Skeletal muscle tissue (tissue), 4 donors: ENCODE data around the gene RPL39L. TPM values are rescaled to one million over a fixed set of nuclear protein-coding genes. Genes with fewer than 3 reads are reported as not detected.
A peak's percentile ranks its signal among the peaks of the same experiment; 100 is the strongest.

Source experiments
- H3K27ac ChIP-seq: one replicate; pipeline ENCODE4 v1.7.0; 2013; ENCODE audit warnings: mild to moderate bottlenecking, low read depth, low read length, inconsistent platforms
- H3K27me3 ChIP-seq, 3 donors: one replicate each; pipeline ENCODE4 v1.7.0; 2013; ENCODE audit warnings: low read length in 3 of 3; ENCODE audit not compliant: control insufficient read depth in 3 of 3, insufficient read depth in 3 of 3
- H3K36me3 ChIP-seq, 3 donors: one replicate each; pipeline ENCODE4 v1.7.0; 2013; ENCODE audit warnings: low read length in 3 of 3; ENCODE audit not compliant: control insufficient read depth in 3 of 3, insufficient read depth in 3 of 3
- H3K4me1 ChIP-seq, 3 donors: one replicate each; pipeline ENCODE4 v1.7.0; 2013; ENCODE audit warnings: low read length in 3 of 3, mild to moderate bottlenecking in 3 of 3; ENCODE audit not compliant: control insufficient read depth in 3 of 3, insufficient read depth in 3 of 3
- H3K4me3 ChIP-seq, 3 donors: one replicate each; pipeline ENCODE4 v1.7.0; 2013; ENCODE audit warnings: low read length in 3 of 3
- H3K9ac ChIP-seq, 3 donors: one replicate each; pipeline ENCODE4 v1.7.0; 2013; ENCODE audit warnings: low read length in 3 of 3, mild to moderate bottlenecking in 3 of 3, moderate library complexity in 2 of 3, low read depth in 1 of 3
- H3K9me3 ChIP-seq, 3 donors: one replicate each; pipeline ENCODE4 v1.7.0; 2013; ENCODE audit warnings: low read length in 3 of 3; ENCODE audit not compliant: control insufficient read depth in 3 of 3
- total RNA-seq: library from RNA; depleted of rRNA; stranded (reverse); fragments of >200 nt; gene quantifications from one replicate; pipeline ENCODE4 v1.2.3, GENCODE V29; 2014
- donor health status: Osteomylitis.

RPL39L gene
- total RNA-seq, 1 donor from 2014 or later = 9.4 TPM

DNA sequence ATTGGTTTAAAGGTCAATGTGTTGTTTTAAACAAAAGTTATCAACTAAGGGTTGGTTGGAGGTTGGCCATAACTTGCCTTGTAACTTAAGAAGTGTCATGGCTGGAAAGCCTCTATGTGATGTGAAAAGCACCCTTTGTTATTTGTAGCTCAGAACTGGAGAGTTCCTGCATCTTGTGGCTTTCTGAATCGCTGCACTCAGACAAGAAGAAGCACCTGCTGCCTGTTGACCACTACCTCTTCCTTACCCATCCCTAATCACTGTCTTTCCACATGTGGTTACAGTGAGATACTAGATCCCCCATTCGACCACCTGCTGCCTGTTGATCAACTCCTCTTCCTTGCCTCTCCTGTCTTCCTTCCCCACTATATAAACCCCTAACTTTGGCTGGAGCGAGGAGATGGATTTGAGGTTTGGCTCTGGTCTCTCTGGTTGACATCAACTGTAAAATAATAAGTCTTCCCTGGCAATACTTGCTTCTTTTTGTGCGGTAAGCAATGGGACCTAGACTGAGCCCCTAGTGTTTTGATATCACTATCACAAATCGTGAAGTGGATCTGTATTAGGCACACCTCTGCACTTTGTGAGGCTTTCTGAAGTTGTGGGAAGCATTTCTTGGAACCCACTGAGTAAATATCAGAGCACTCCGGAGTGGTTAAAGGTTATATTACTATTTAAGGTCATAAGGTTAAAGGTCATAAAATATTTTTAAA, 13.8 kb downstream of the RPL39L start:
- H3K36me3 ChIP-seq = no peaks in the 10 kb centered on the region
- no peaks in the 10 kb centered on the region for H3K27me3 ChIP-seq
- no peak overlapping the region for H3K27ac ChIP-seq
- no peaks in the 10 kb centered on the region for H3K4me1 ChIP-seq
- no peak overlapping the region for H3K4me3 ChIP-seq
- no peaks in the 10 kb centered on the region for H3K9me3 ChIP-seq
- H3K9ac ChIP-seq = no peak overlapping the region

DNA sequence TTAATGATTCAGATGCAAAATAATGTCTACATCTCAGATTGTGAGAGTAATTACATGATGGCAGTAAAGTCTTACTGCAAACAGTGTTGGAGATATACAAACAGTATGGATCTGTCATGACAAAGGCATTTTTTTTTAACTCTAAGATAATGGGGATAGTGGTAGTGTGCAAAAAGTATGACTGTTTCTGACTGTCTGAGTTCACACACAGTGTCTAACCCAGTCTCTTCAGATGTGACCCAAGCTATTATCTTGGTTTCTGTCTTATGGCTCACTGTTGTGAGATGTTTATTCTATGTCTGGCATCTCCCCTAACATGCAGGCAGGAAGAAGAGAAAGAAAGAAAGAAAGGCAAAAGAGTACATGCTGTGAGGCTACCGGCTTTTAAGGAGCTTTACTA, 17.0 kb downstream of the RPL39L start:
- no peak overlapping the region for H3K27ac ChIP-seq
- no peak overlapping the region for H3K4me3 ChIP-seq
- H3K9ac ChIP-seq = no peak overlapping the region
- H3K27me3 ChIP-seq = no peaks in the 10 kb centered on the region
- H3K36me3 ChIP-seq = no peaks in the 10 kb centered on the region
- no peaks in the 10 kb centered on the region for H3K4me1 ChIP-seq
- no peaks in the 10 kb centered on the region for H3K9me3 ChIP-seq

DNA sequence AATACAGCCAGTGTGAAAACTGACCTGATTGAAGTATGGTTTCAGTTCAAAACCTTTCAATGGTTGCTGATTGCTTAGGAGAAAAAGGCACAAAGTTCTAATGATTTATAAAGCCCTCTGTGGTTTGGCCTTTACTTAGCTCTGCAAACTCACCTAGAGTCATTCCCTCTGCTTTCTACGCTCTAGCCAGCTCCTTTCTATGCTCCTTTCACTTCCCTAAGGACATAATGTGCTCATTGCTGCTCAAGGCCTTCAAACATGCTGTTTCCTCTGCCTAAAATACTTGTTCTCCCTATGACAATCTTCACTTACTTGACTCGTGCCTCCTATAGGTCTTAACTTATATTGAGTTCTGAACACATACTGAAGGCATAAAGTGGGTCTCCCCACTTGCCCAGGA, 19.0 kb downstream of the RPL39L start:
- Histone ChIP-seq H3K27ac (no peak overlapping the region), H3K27me3 (no peaks in the 10 kb centered on the region), H3K4me3 (no peak overlapping the region), H3K9ac (no peak overlapping the region), H3K36me3 (no peaks in the 10 kb centered on the region), H3K9me3 (no peaks in the 10 kb centered on the region), H3K4me1 (no peaks in the 10 kb centered on the region)

- H3K4me1 ChIP-seq = no peaks in the 10 kb centered on the region
- no peaks in the 10 kb centered on the region for H3K36me3 ChIP-seq
- no peak overlapping the region for H3K9ac ChIP-seq
- no peaks in the 10 kb centered on the region for H3K9me3 ChIP-seq
- H3K4me3 ChIP-seq = no peak overlapping the region
- no peaks in the 10 kb centered on the region for H3K27me3 ChIP-seq
- H3K27ac ChIP-seq = no peak overlapping the region
These were observed 24.8 kb downstream of the RPL39L start for GRCh38 chr3:187114511-187114910.

- Histone ChIP-seq H3K36me3 (no peaks in the 10 kb centered on the region), H3K4me1 (no peaks in the 10 kb centered on the region), H3K9ac (no peak overlapping the region), H3K4me3 (no peak overlapping the region), H3K27ac (no peak overlapping the region), H3K9me3 (no peaks in the 10 kb centered on the region), H3K27me3 (no peaks in the 10 kb centered on the region)
These were observed 26.1 kb downstream of the RPL39L start for GRCh38 chr3:187112934-187113793.

GRCh38 chr3:187110156-187110555, 29.1 kb downstream of the RPL39L start:
- Histone ChIP-seq H3K4me3 (no peak overlapping the region), H3K9ac (no peak overlapping the region), H3K27me3 (no peaks in the 10 kb centered on the region), H3K4me1 (no peaks in the 10 kb centered on the region), H3K36me3 (no peaks in the 10 kb centered on the region), H3K9me3 (no peaks in the 10 kb centered on the region), H3K27ac (no peak overlapping the region)

GRCh38 chr3:187107989-187108388, 31.3 kb downstream of the RPL39L start:
- H3K36me3 ChIP-seq = no peaks in the 10 kb centered on the region
- no peak overlapping the region for H3K9ac ChIP-seq
- no peak overlapping the region for H3K4me3 ChIP-seq
- H3K4me1 ChIP-seq = peaks cover 0 to 3% (median 0%) of the 10 kb centered on the region in 3 donors
- H3K27ac ChIP-seq = no peak overlapping the region
- H3K9me3 ChIP-seq = no peaks in the 10 kb centered on the region
- no peaks in the 10 kb centered on the region for H3K27me3 ChIP-seq

DNA sequence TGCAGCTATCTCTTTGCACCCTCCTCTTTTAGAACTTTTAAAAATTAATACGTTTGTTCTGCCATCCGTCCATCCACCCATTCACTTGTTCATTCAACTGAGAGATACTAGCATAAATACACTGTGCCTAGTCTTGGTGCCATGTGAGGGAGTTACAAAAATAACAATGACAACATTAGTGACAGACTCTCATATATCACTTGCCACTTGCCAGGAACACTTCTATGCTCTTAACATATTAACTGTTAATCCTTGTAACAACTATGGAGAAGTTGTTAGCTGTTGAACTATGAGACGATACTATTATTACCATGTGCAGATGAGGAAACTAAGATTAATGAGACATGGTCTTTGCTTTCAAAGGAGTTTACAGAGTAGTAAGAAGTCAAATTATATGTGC, 33.6 kb downstream of the RPL39L start:
- Histone ChIP-seq H3K9me3 (no peaks in the 10 kb centered on the region), H3K27me3 (no peaks in the 10 kb centered on the region), H3K27ac (no peak overlapping the region), H3K4me3 (no peak overlapping the region), H3K9ac (no peak overlapping the region), H3K36me3 (no peaks in the 10 kb centered on the region), H3K4me1 (peaks cover 10 to 16% (median 16%) of the 10 kb centered on the region in 3 donors)

DNA sequence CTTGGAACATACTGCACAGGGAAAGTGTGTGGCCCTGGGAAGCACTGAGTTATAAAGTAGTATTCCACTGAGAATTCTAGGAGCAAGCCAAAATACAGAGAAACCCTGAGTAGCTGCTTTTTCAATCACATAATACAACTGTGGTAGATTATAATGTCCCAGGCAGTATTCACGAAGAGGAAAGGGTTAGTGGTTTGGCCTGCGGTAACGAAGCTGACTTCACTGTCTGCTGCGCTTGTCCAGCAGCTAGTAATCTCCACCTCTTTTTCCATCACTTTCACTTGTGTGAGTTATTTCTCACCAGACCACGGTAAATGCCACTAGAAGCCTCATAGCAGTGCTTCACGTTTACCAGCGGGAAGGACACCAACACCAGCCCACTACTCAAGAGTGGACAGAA, 34.4 kb downstream of the RPL39L start:
- Histone ChIP-seq H3K4me3 (peak overlapping the region in 1 of 3 donors; percentile 44), H3K27me3 (no peaks in the 10 kb centered on the region), H3K4me1 (peaks cover 10 to 16% (median 16%) of the 10 kb centered on the region in 3 donors), H3K9ac (peak overlapping the region in 1 of 3 donors; percentile 3), H3K9me3 (no peaks in the 10 kb centered on the region), H3K27ac (peak overlapping the region; percentile 1), H3K36me3 (no peaks in the 10 kb centered on the region)

- no peaks in the 10 kb centered on the region for H3K36me3 ChIP-seq
- peak overlapping the region; percentile 1 for H3K27ac ChIP-seq
- peaks cover 10 to 16% (median 16%) of the 10 kb centered on the region in 3 donors for H3K4me1 ChIP-seq
These were observed 35.0 kb downstream of the RPL39L start for GRCh38 chr3:187104342-187104741.

More at GRCh38 chr3:187104342-187104741, 35.0 kb downstream of the RPL39L start:
- H3K9me3 ChIP-seq = no peaks in the 10 kb centered on the region
- H3K27me3 ChIP-seq = no peaks in the 10 kb centered on the region
- H3K4me3 ChIP-seq = no peak overlapping the region
- no peak overlapping the region for H3K9ac ChIP-seq
